NB4 (cell line): Measurements from ENCODE around the gene THSD7B.

Experiments used
- CTCF ChIP-seq: IDR thresholded peaks from one replicate; pipeline ENCODE4 v1.5.1; 2012; ENCODE audit warnings: low read depth, low read length
- POLR2A ChIP-seq: IDR thresholded peaks from 2 replicates; pipeline ENCODE4 v1.6.1; 2011; ENCODE audit warnings: mild to moderate bottlenecking; ENCODE audit not compliant: insufficient read length; ENCODE audit errors: extremely low read depth

GRCh38 chr2:136818839-136819238 is 53.5 kb downstream of the THSD7B start:
- TF ChIP-seq CTCF, result no peak
- TF ChIP-seq POLR2A, result no peak
